SU-DHL-6 (cell line): ENCODE measurements around the gene NCOA5.

Experiments
- CTCF ChIP-seq: fragments of 200-600 bp; sonication (generic); IDR thresholded peaks from one replicate; pipeline ENCODE4 v1.5.1; 2017; ENCODE audit warnings: antibody characterized with exemption, mild to moderate bottlenecking, low read length, moderate library complexity; ENCODE audit not compliant: insufficient read depth, poor library complexity, severe bottlenecking
- EZH2phosphoT487 ChIP-seq: fragments of 200-600 bp; sonication (generic), shearing (Covaris generic); conservative IDR thresholded peaks from 2 replicates; pipeline ENCODE4 v1.6.1; 2018; ENCODE audit warnings: mild to moderate bottlenecking, antibody characterized with exemption, low read length, moderate library complexity, mixed read lengths

- TF ChIP-seq CTCF = no peak
- no peak for TF ChIP-seq EZH2phosphoT487
Measured at GRCh38 chr20:46035253-46035652, 54.5 kb downstream of the NCOA5 start.
